Gastrocnemius medialis (tissue), 4 donors: ENCODE results near the gene DYSF.

Experiments
- CTCF ChIP-seq, 5 experiments: fragments of 450-650 bp in 3 of 5; fragments of 200-600 bp in 2 of 5; sonication (generic) in 2 of 5; IDR thresholded peaks in 4 of 5; conservative IDR thresholded peaks in 1 of 5; 1 replicate in 4 of 5; 2 replicates in 1 of 5; pipeline ENCODE4 v1.5.1; 2016 to 2019; ENCODE audit warnings: antibody characterized with exemption in 5 of 5, mild to moderate bottlenecking in 3 of 5, moderate library complexity in 3 of 5
- POLR2A ChIP-seq, 2 donors: fragments of 450-650 bp; IDR thresholded peaks; one replicate each; pipeline ENCODE4 v1.6.1; 2017; ENCODE audit warnings: antibody characterized with exemption in 2 of 2, mild to moderate bottlenecking in 2 of 2, moderate library complexity in 2 of 2

- TF ChIP-seq CTCF (IDR thresholded peaks at IDR 0.05 in 4 of 5, conservative IDR thresholded peaks at IDR 0.05 in 1 of 5) (no peak), POLR2A (IDR thresholded peaks at IDR 0.05) (no peak)
Observed at GRCh38 chr2:71637736-71638135, 184.4 kb downstream of the DYSF start.
